ENCODE measurements around the gene EPS8. TPM values are rescaled to one million over a fixed set of nuclear protein-coding genes. Genes with fewer than 3 reads are reported as not detected.

The EPS8 gene
- total RNA-seq, 1 experiment from 2014 or later = 7.5 TPM

GRCh38 chr12:15824516-15824915, 35.3 kb upstream of the EPS8 start:
- no peaks in the 10 kb centered on the region for H3K27me3 Mint-ChIP-seq (ENCODE audit: low read depth)
- H3K4me1 Mint-ChIP-seq = peaks cover 10% of the 10 kb centered on the region
- ATAC-seq = no peak
- ChIA-PET CTCF (no interaction called here), POLR2A (no interaction called here)
- TF ChIP-seq IRF2 (CRISPR knock-in tag; IDR thresholded peaks at IDR 0.05; ENCODE audit: borderline replicate concordance, low read depth) = no peak
- no peak for TF ChIP-seq TEAD4 (CRISPR knock-in tag; IDR thresholded peaks at IDR 0.05)
- no peak for TF ChIP-seq PREB (CRISPR knock-in tag; IDR thresholded peaks at IDR 0.05; ENCODE audit: borderline replicate concordance)
- no peak for TF ChIP-seq AR (CRISPR knock-in tag; IDR thresholded peaks at IDR 0.05)
- TF ChIP-seq NFYB (CRISPR knock-in tag; conservative IDR thresholded peaks at IDR 0.05; ENCODE audit: low read depth) = no peak
- no peak for TF ChIP-seq ZNF671 (CRISPR knock-in tag; IDR thresholded peaks at IDR 0.05)
- no peak for TF ChIP-seq ARID4B (CRISPR knock-in tag; IDR thresholded peaks at IDR 0.05; ENCODE audit: borderline replicate concordance)
- TF ChIP-seq SOX15 (CRISPR knock-in tag; IDR thresholded peaks at IDR 0.05) = no peak
- TF ChIP-seq ESRRA (CRISPR knock-in tag; IDR thresholded peaks at IDR 0.05; ENCODE audit: borderline replicate concordance) = no peak
- DNase-seq (ENCODE audit: low spot score) = no peak
- H3K4me3 Mint-ChIP-seq = no peak overlapping the region
- H3K27ac Mint-ChIP-seq = no peak overlapping the region
- no peaks in the 10 kb centered on the region for H3K36me3 Mint-ChIP-seq
- H3K9me3 Mint-ChIP-seq = no peaks in the 10 kb centered on the region

GRCh38 chr12:15823360-15824128, 34.4 kb upstream of the EPS8 start:
- H3K36me3 Mint-ChIP-seq = no peaks in the 10 kb centered on the region
- no peak for ATAC-seq
- ChIA-PET POLR2A (interaction anchor here (0.6 kb wide), 1 partner anchor 91 kb away, joined by 4 read pairs; no protein-coding TSS in a partner anchor), CTCF (no interaction called here)
- peak overlapping the region; percentile 17; the same call in 1 of the 2 replicates for H3K27ac Mint-ChIP-seq
- no peak overlapping the region for H3K4me3 Mint-ChIP-seq
- no peaks in the 10 kb centered on the region for H3K9me3 Mint-ChIP-seq
- TF ChIP-seq GABPB1 (CRISPR knock-in tag; IDR thresholded peaks at IDR 0.05) (0 out of 2 replicates have a peak, but pooled peaks have one; percentile 40), PRDM15 (CRISPR knock-in tag; IDR thresholded peaks at IDR 0.05) (no peak)
- no peaks in the 10 kb centered on the region for H3K27me3 Mint-ChIP-seq (ENCODE audit: low read depth)
- H3K4me1 Mint-ChIP-seq = peaks cover 10% of the 10 kb centered on the region
- no peak for DNase-seq (ENCODE audit: low spot score)
